SK-N-SH (cell line): ENCODE measurements around the gene LRP6.

ENCODE experiments used
- CHD2 ChIP-seq: fragments of 150-350 bp; IDR thresholded peaks from 2 replicates; pipeline ENCODE4 v1.6.1; 2018; ENCODE audit warnings: low read length; ENCODE audit not compliant: partially characterized antibody
- EZH2phosphoT487 ChIP-seq: fragments of 200-600 bp; sonication (generic); IDR thresholded peaks from 2 replicates; pipeline ENCODE4 v1.6.1; 2017; ENCODE audit warnings: low read depth, mixed run types, mild to moderate bottlenecking, antibody characterized with exemption, moderate library complexity, borderline replicate concordance
- FOXJ3 ChIP-seq: sonication (generic); formaldehyde crosslinking; IDR thresholded peaks from 2 replicates; pipeline ENCODE4 v1.5.1; 2020; ENCODE audit warnings: mild to moderate bottlenecking, missing genetic modification reagents
- RFX5 ChIP-seq: IDR thresholded peaks from 2 replicates; pipeline ENCODE4 v1.6.1; 2012; ENCODE audit warnings: mild to moderate bottlenecking, improper control_type of control experiment, low read length
- TEAD4 ChIP-seq: IDR thresholded peaks from 2 replicates; pipeline ENCODE4 v1.4.0; 2012; ENCODE audit warnings: mild to moderate bottlenecking, borderline replicate concordance; ENCODE audit not compliant: insufficient read depth
- TF ChIP-seq, protein P1 (sequence below): fragments of 200-600 bp; sonication (generic); IDR thresholded peaks from 2 replicates; pipeline ENCODE4 v1.6.1; 2017; ENCODE audit warnings: antibody characterized with exemption, mild to moderate bottlenecking, moderate library complexity
- TF ChIP-seq, protein P2 (sequence below): IDR thresholded peaks from 2 replicates; pipeline ENCODE4 v1.4.0; 2012; ENCODE audit warnings: low read depth, borderline replicate concordance

DNA sequence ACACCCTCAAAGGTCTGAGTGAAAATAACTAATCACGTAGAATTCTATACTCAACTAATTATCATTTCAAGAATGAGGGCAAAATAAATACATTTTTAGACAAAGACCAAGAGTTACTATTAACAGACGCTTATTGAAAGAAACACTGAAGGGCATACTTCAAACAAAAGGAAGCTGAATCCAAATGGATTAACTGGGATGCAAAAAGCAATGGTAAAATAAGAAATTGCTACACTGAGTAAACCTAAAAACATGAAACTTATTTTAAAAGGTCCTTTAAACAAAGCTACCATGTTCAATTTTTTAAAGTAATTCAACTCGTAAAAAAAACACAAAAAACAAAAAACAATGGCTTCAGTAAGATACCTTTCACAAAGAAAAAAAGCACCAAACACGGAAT is 28.2 kb downstream of the LRP6 start:
- TF ChIP-seq RFX5: no peak
- TF ChIP-seq, protein P1, sequence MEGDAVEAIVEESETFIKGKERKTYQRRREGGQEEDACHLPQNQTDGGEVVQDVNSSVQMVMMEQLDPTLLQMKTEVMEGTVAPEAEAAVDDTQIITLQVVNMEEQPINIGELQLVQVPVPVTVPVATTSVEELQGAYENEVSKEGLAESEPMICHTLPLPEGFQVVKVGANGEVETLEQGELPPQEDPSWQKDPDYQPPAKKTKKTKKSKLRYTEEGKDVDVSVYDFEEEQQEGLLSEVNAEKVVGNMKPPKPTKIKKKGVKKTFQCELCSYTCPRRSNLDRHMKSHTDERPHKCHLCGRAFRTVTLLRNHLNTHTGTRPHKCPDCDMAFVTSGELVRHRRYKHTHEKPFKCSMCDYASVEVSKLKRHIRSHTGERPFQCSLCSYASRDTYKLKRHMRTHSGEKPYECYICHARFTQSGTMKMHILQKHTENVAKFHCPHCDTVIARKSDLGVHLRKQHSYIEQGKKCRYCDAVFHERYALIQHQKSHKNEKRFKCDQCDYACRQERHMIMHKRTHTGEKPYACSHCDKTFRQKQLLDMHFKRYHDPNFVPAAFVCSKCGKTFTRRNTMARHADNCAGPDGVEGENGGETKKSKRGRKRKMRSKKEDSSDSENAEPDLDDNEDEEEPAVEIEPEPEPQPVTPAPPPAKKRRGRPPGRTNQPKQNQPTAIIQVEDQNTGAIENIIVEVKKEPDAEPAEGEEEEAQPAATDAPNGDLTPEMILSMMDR: no peak
- no peak for TF ChIP-seq TEAD4
- no peak for TF ChIP-seq FOXJ3 (CRISPR knock-in tag)
- TF ChIP-seq, protein P2, sequence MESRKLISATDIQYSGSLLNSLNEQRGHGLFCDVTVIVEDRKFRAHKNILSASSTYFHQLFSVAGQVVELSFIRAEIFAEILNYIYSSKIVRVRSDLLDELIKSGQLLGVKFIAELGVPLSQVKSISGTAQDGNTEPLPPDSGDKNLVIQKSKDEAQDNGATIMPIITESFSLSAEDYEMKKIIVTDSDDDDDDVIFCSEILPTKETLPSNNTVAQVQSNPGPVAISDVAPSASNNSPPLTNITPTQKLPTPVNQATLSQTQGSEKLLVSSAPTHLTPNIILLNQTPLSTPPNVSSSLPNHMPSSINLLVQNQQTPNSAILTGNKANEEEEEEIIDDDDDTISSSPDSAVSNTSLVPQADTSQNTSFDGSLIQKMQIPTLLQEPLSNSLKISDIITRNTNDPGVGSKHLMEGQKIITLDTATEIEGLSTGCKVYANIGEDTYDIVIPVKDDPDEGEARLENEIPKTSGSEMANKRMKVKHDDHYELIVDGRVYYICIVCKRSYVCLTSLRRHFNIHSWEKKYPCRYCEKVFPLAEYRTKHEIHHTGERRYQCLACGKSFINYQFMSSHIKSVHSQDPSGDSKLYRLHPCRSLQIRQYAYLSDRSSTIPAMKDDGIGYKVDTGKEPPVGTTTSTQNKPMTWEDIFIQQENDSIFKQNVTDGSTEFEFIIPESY: no peak
- no peak for TF ChIP-seq EZH2phosphoT487
- TF ChIP-seq CHD2: no peak
